Measurements from ENCODE around the gene WDTC1. TPM values are rescaled to one million over a fixed set of nuclear protein-coding genes. Genes with fewer than 3 reads are reported as not detected.
A peak's percentile ranks its signal among the peaks of the same experiment; 100 is the strongest.

Gene WDTC1
- total RNA-seq, 1 donor from 2014 or later, result 42.2 TPM

DNA sequence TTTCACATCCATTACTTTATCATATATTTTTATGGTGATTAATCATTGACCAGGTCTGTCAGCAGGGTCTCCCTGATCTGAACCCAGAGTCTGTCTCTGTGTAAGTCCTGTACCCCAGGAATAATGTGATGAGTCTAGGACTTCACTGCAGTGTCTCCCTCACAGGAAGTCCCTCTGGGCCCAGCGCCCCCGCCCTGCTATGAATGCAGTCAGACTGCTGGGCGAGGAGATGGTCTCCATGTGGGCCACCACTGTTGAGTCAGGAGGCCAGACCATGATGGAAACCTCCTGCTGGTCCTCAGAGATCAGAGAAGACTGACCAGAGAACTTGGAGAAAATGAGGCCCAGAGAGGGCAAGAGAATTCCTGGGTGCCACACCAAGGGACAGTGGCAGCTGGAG is 97.0 kb downstream of the WDTC1 start:
- no peaks in the 10 kb centered on the region for H3K9me3 Mint-ChIP-seq
- no peak overlapping the region for H3K4me3 Mint-ChIP-seq

DNA sequence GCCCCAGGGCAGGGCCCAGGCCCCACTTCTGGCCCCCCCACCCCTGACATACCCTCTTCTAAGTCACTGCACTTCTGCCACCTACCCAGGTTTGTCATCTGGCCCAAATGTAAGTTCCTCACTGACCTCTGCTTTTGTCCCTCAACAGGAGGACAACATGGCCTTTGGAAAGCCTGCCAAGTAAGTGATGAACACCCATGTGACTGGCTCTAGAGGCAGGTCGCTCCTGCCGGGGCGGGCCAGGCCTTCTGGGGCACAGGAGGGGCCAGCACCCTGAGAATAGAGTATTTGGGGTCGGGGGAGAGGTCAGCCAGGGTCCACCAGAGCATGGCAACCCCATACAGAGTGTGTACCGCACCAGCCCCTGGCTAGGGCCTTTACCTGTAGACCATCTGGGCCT is 97.5 kb downstream of the WDTC1 start:
- no peak for DNase-seq (ENCODE audit: low spot score in 2 of 2, unreplicated experiment in 2 of 2)
- Mint-ChIP-seq H3K27me3 (ENCODE audit: low read depth) (no peaks in the 10 kb centered on the region), H3K9me3 (no peaks in the 10 kb centered on the region), H3K27ac (no peak overlapping the region), H3K4me3 (no peak overlapping the region), H3K4me1 (no peaks in the 10 kb centered on the region), H3K36me3 (peaks cover 17% of the 10 kb centered on the region)
- TF ChIP-seq, protein P1, sequence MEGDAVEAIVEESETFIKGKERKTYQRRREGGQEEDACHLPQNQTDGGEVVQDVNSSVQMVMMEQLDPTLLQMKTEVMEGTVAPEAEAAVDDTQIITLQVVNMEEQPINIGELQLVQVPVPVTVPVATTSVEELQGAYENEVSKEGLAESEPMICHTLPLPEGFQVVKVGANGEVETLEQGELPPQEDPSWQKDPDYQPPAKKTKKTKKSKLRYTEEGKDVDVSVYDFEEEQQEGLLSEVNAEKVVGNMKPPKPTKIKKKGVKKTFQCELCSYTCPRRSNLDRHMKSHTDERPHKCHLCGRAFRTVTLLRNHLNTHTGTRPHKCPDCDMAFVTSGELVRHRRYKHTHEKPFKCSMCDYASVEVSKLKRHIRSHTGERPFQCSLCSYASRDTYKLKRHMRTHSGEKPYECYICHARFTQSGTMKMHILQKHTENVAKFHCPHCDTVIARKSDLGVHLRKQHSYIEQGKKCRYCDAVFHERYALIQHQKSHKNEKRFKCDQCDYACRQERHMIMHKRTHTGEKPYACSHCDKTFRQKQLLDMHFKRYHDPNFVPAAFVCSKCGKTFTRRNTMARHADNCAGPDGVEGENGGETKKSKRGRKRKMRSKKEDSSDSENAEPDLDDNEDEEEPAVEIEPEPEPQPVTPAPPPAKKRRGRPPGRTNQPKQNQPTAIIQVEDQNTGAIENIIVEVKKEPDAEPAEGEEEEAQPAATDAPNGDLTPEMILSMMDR (IDR thresholded peaks at IDR 0.05; ENCODE audit: unreplicated experiment), result no peak

More for the DNA sequence above, 97.0 kb downstream of the WDTC1 start:
- DNase-seq (ENCODE audit: low spot score in 2 of 2, unreplicated experiment in 2 of 2), result no peak
- Mint-ChIP-seq H3K36me3 (peaks cover 12% of the 10 kb centered on the region), H3K4me1 (no peaks in the 10 kb centered on the region), H3K27ac (no peak overlapping the region), H3K27me3 (ENCODE audit: low read depth) (no peaks in the 10 kb centered on the region)
- TF ChIP-seq, protein P1 (IDR thresholded peaks at IDR 0.05; ENCODE audit: unreplicated experiment), result no peak

DNA sequence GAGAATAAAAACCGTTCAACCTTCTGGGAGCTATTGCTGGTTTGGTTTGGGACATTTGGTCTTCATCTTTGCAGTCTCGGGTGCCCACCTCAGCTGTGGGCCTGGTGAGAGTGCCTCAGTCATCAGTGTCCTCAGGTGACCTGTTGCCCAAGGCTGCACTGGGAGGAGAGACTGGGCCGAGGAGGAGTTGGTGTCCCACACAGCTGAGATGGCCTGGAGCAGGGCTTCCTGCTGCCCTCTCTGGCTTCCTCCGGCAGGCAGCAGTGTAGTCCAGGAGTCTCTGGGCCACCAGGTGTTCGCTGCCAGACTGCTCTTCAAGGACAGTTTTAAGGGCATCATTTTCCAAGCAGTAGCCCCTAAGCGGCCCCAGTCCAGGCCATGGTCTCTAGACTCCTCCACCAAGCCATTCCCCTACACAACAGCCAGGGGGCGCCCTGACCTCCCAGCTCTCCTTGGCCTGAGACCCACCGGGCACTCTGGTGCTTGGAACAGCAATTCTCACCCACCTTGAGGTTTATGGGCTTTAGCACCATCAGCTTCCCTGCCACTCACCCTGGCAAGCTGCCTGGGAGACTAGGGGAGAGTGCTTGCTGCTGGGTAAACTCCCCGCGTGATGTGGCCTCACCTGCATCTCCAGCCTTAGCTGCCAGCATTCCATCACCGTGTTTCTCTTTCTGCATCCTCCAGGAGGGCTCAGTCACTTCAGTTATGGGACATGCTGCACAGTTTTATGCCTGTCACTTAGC is 98.3 kb downstream of the WDTC1 start:
- Mint-ChIP-seq H3K4me3 (no peak overlapping the region), H3K36me3 (peaks cover 18% of the 10 kb centered on the region), H3K27me3 (ENCODE audit: low read depth) (no peaks in the 10 kb centered on the region), H3K4me1 (no peaks in the 10 kb centered on the region), H3K27ac (no peak overlapping the region), H3K9me3 (no peaks in the 10 kb centered on the region)
- TF ChIP-seq, protein P1 (IDR thresholded peaks at IDR 0.05; ENCODE audit: unreplicated experiment), result peak; percentile 82
- peak in 1 of 2 experiments; percentile 71 for DNase-seq (ENCODE audit: low spot score in 2 of 2, unreplicated experiment in 2 of 2)

DNA sequence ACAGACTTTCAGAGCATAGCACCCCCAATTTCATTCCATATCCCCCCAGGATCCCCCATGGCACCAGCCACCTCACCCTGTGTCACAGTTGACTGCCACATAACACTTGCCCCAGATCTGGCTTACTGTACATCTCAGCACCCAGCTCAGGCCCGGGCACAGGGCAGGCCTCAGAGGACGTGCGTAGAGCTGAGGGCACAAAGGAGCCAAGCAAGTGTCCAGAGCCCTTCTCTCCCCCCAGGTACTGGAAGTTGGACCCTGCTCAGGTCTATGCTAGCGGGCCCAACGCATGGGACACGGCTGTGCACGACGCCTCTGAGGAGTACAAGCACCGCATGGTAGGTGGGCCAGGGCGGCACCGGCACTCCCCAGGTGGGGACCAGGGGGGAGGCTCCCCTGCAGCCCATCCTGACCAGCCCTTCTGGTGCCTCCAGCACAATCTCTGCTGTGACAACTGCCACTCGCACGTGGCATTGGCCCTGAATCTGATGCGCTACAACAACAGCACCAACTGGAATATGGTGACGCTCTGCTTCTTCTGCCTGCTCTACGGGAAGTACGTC is 99.4 kb downstream of the WDTC1 start:
- Mint-ChIP-seq H3K9me3 (no peaks in the 10 kb centered on the region), H3K36me3 (peaks cover 18% of the 10 kb centered on the region), H3K4me1 (no peaks in the 10 kb centered on the region), H3K4me3 (no peak overlapping the region), H3K27me3 (ENCODE audit: low read depth) (no peaks in the 10 kb centered on the region), H3K27ac (no peak overlapping the region)
- DNase-seq (ENCODE audit: low spot score in 2 of 2, unreplicated experiment in 2 of 2), result no peak
- TF ChIP-seq, protein P1 (IDR thresholded peaks at IDR 0.05; ENCODE audit: unreplicated experiment), result no peak

DNA sequence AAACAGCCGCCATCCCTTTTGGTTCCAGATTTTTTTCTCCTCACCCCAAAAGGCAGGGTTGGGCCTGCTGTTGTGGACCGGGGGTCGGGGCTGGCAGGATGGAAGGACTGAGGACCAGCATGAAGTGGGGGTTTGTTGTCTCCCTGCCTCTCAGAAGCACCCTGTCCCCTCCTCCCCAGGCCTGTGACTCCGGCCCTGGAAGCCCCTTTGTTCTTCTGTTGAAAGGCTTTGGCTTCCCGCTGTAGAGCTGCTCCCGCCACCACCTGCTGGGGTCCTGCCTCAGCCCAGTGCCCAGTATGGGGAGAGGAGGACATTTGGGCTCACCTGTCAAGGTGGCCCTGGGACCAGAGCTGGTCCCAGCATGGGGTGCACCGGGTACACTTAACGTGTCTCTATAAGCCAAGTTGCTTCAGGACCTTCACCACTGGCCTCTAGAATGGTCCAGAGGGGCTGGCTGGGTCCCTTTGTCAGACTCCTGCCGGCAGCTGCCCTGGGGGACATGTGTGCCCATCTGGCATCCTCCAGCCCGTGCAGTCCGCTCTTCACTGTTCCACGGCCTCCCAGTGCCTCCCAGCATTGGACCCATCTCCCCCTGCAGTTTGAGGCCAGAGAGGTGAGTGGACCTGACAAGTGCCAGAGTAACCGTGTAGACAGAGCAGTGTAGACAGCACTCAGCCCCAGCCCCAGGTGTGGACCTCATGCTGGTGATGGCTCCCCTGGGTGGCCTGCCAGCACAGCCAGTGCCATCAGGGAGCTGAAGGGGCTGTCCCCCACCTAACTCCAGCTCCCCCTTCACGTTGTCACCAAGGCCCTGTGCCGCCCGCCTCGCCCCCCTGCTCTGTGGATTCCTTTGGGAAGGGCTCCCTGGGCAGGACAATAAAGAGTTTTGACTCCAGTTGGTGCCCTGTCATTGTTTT is 101.3 kb downstream of the WDTC1 start:
- no peaks in the 10 kb centered on the region for H3K4me1 Mint-ChIP-seq

More for the DNA sequence above, 101.3 kb downstream of the WDTC1 start:
- no peak overlapping the region for H3K27ac Mint-ChIP-seq
- DNase-seq (ENCODE audit: low spot score in 2 of 2, unreplicated experiment in 2 of 2), result no peak
- TF ChIP-seq, protein P1 (IDR thresholded peaks at IDR 0.05; ENCODE audit: unreplicated experiment), result no peak
- H3K9me3 Mint-ChIP-seq, result no peaks in the 10 kb centered on the region
- peaks cover 16% of the 10 kb centered on the region for H3K36me3 Mint-ChIP-seq
- no peak overlapping the region for H3K4me3 Mint-ChIP-seq
- H3K27me3 Mint-ChIP-seq (ENCODE audit: low read depth), result no peaks in the 10 kb centered on the region
